IMR-90 (cell line): ENCODE results near the gene TMEM117. TPM values are rescaled to one million over a fixed set of nuclear protein-coding genes. Genes with fewer than 3 reads are reported as not detected.

Experiments used
- ATAC-seq: fragments of 200-7000 bp; cut with Tn5 transposase; 2 replicates; pipeline ENCODE4 v1.9.1; 2020; ENCODE audit warnings: low read depth, mild to moderate bottlenecking, moderate library complexity
- BruUV-seq: library from RNA; stranded (reverse); fragments of 400-500 nt; replicated peaks from 2 replicates; lab custom pipeline; 2021; lab: Mats Ljungman, UMichigan
- CTCF ChIA-PET: fragments of 300-600 bp; formaldehyde crosslinking; extraction: SDS; loops from one replicate; lab custom pipeline; 2021; ENCODE audit warnings: antibody characterized with exemption; lab: Yijun Ruan, JAX
- POLR2A ChIA-PET: fragments of 300-600 bp; sonication (Branson Sonifier 250); formaldehyde crosslinking; loops from one replicate; lab custom pipeline; 2022; ENCODE audit warnings: antibody characterized with exemption; ENCODE audit not compliant: unreplicated experiment; lab: Charles Lee
- DNase-seq: peaks from one replicate; pipeline ENCODE4 v3.0.0; 2013
- H2AFZ ChIP-seq: replicated peaks from 2 replicates; pipeline ENCODE3; 2013; ENCODE audit warnings: low read length, mild to moderate bottlenecking; ENCODE audit not compliant: poor library complexity
- H2AK5ac ChIP-seq: 2 replicates; pipeline ENCODE4 v1.6.1; 2013; ENCODE audit warnings: low read depth, low read length, inconsistent platforms
- H2AK9ac ChIP-seq: replicated peaks from 2 replicates; pipeline ENCODE3; 2013; ENCODE audit warnings: mild to moderate bottlenecking, low read depth, low read length, moderate library complexity; ENCODE audit not compliant: poor library complexity
- H2BK120ac ChIP-seq: 2 replicates; pipeline ENCODE4 v1.6.1; 2013; ENCODE audit warnings: low read depth, low read length, inconsistent platforms
- H2BK15ac ChIP-seq: 3 replicates; pipeline ENCODE4 v1.6.1; 2013; ENCODE audit warnings: low read depth, low read length, inconsistent platforms
- H2BK20ac ChIP-seq: 2 replicates; pipeline ENCODE4 v1.6.1; 2013; ENCODE audit warnings: low read depth, mild to moderate bottlenecking, inconsistent platforms, low read length, moderate library complexity
- H2BK5ac ChIP-seq: 2 replicates; pipeline ENCODE4 v1.6.1; 2013; ENCODE audit warnings: mild to moderate bottlenecking, low read depth, low read length, inconsistent platforms; ENCODE audit not compliant: poor library complexity, severe bottlenecking
- H3K14ac ChIP-seq: replicated peaks from 2 replicates; pipeline ENCODE4 v1.6.1; 2013; ENCODE audit warnings: low read depth, low read length, inconsistent platforms
- H3K18ac ChIP-seq: 2 replicates; pipeline ENCODE4 v1.6.1; 2013; ENCODE audit warnings: low read depth, low read length, control low read depth
- H3K23ac ChIP-seq: 2 replicates; pipeline ENCODE4 v1.6.1; 2013; ENCODE audit warnings: low read depth, low read length, inconsistent platforms
- H3K27ac ChIP-seq: 2 replicates; pipeline ENCODE4 v1.5.1; 2013; ENCODE audit warnings: mild to moderate bottlenecking, control low read depth, low read length; ENCODE audit not compliant: insufficient read depth
- H3K27me3 ChIP-seq: 2 replicates; pipeline ENCODE4 v1.6.1; 2013; ENCODE audit warnings: low read length; ENCODE audit not compliant: control insufficient read depth, insufficient read depth
- H3K36me3 ChIP-seq: 2 replicates; pipeline ENCODE4 v1.6.1; 2013; ENCODE audit warnings: low read length, mixed read lengths; ENCODE audit not compliant: control insufficient read depth, insufficient read depth
- H3K4ac ChIP-seq: 2 replicates; pipeline ENCODE4 v1.6.1; 2013; ENCODE audit warnings: low read depth, low read length, inconsistent platforms
- H3K4me1 ChIP-seq: 2 replicates; pipeline ENCODE4 v1.6.1; 2013; ENCODE audit warnings: low read length, mixed read lengths; ENCODE audit not compliant: control insufficient read depth, insufficient read depth
- H3K4me2 ChIP-seq: 2 replicates; pipeline ENCODE4 v1.6.1; 2013; ENCODE audit warnings: low read depth, mild to moderate bottlenecking, control low read depth, low read length, moderate library complexity
- H3K4me3 ChIP-seq: 2 replicates; pipeline ENCODE4 v1.5.1; 2013; ENCODE audit warnings: low read depth, mild to moderate bottlenecking, control low read depth, low read length, moderate library complexity; ENCODE audit not compliant: insufficient read depth
- H3K56ac ChIP-seq: 2 replicates; pipeline ENCODE4 v1.6.1; 2013; ENCODE audit warnings: low read length, inconsistent platforms; ENCODE audit not compliant: insufficient read depth; ENCODE audit errors: extremely low read depth
- H3K79me1 ChIP-seq, 2 experiments: 2 replicates each; pipeline ENCODE4 v1.6.1; 2013; ENCODE audit warnings: low read length in 2 of 2, inconsistent platforms in 1 of 2, low read depth in 1 of 2
- H3K9ac ChIP-seq: 2 replicates; pipeline ENCODE4 v1.6.1; 2013; ENCODE audit warnings: low read depth, low read length, control low read depth
- H3K9me1 ChIP-seq: 2 replicates; pipeline ENCODE4 v1.6.1; 2013; ENCODE audit warnings: low read length, inconsistent platforms; ENCODE audit not compliant: insufficient read depth
- H3K9me3 ChIP-seq: 2 replicates; pipeline ENCODE4 v1.6.1; 2013; ENCODE audit warnings: low read length; ENCODE audit not compliant: control insufficient read depth, insufficient read depth
- H4K20me1 ChIP-seq: 2 replicates; pipeline ENCODE4 v1.6.1; 2013; ENCODE audit warnings: low read length, inconsistent platforms; ENCODE audit not compliant: insufficient read depth
- H4K5ac ChIP-seq: 2 replicates; pipeline ENCODE4 v1.6.1; 2013; ENCODE audit warnings: mild to moderate bottlenecking, low read depth, low read length, control low read depth
- H4K8ac ChIP-seq, 2 experiments: 2 replicates each; pipeline ENCODE4 v1.6.1; 2013; ENCODE audit warnings: low read depth in 2 of 2, low read length in 2 of 2, control low read depth in 1 of 2, inconsistent platforms in 1 of 2
- H4K91ac ChIP-seq: 2 replicates; pipeline ENCODE4 v1.6.1; 2013; ENCODE audit warnings: low read depth, low read length, inconsistent platforms; ENCODE audit not compliant: insufficient read depth
- BHLHE40 ChIP-seq: fragments of 150-350 bp; IDR thresholded peaks from 2 replicates; pipeline ENCODE4 v1.6.1; 2016; ENCODE audit warnings: mild to moderate bottlenecking, low read depth, low read length
- CHD1 ChIP-seq: IDR thresholded peaks from 2 replicates; pipeline ENCODE4 v1.6.1; 2012; ENCODE audit warnings: low read depth, low read length, improper control_type of control experiment
- FOS ChIP-seq: fragments of 150-350 bp; IDR thresholded peaks from 2 replicates; pipeline ENCODE4 v1.6.1; 2016; ENCODE audit warnings: low read depth, low read length
- RCOR1 ChIP-seq: IDR thresholded peaks from 2 replicates; pipeline ENCODE4 v1.6.1; 2012; ENCODE audit warnings: mild to moderate bottlenecking, low read length, improper control_type of control experiment; ENCODE audit not compliant: insufficient replicate concordance
- SMC3 ChIP-seq: fragments of 150-350 bp; IDR thresholded peaks from 2 replicates; pipeline ENCODE4 v1.6.1; 2016; ENCODE audit warnings: low read depth, mild to moderate bottlenecking, antibody characterized with exemption, low read length, moderate library complexity
- WGBS, 2 experiments: methylation state at CpG; one replicate each; pipeline versions ENCODE4 v1.1.5 to v1.1.7; 2013; ENCODE audit warnings: missing lambda C conversion rate in 2 of 2; ENCODE audit not compliant: insufficient read length in 1 of 2; ENCODE audit errors: extremely low coverage in 2 of 2; 5-methylcytosine and 5-hydroxymethylcytosine counted together
- dilution Hi-C: fragments of 300-500 bp; cut with HindIII; formaldehyde crosslinking; loops from one replicate; pipeline ENCODE4 v1.14.3; 2018; ENCODE audit warnings: low sequenced_read_pairs; ENCODE audit not compliant: unreplicated experiment
- in situ Hi-C: fragments of 300-500 bp; cut with MboI; formaldehyde crosslinking; loops from 3 replicates; pipeline ENCODE4 v1.14.3; 2019; ENCODE audit warnings: low sequenced_read_pairs, inconsistent platforms, mixed read lengths
- intact Hi-C: fragments of 100-400 bp; cut with micrococcal nuclease; formaldehyde crosslinking; loops from 2 replicates; pipeline ENCODE4 v1.10.0; 2022
- polyA plus RNA-seq, 3 experiments: library from polyadenylated mRNA; depleted of rRNA; stranded (reverse); fragments of >200 nt; gene quantifications; 2 replicates each; pipeline ENCODE4 v1.2.3, GENCODE V29; 2012; ENCODE audit warnings: low replicate concordance in 1 of 3
- total RNA-seq: library from RNA; depleted of rRNA; stranded (reverse); fragments of >200 nt; gene quantifications from 2 replicates; pipeline ENCODE4 v1.2.3, GENCODE V29; 2012
- TF ChIP-seq, protein P1 (sequence below): fragments of 150-350 bp; IDR thresholded peaks from 2 replicates; pipeline ENCODE4 v1.6.1; 2016; ENCODE audit warnings: low read depth, mild to moderate bottlenecking, low read length, moderate library complexity, borderline replicate concordance

TMEM117 gene
- total and polyA plus RNA-seq, 2 of the 4 experiments (the other 2 are of a cell fraction) = 8.7 to 21.0 TPM

DNA sequence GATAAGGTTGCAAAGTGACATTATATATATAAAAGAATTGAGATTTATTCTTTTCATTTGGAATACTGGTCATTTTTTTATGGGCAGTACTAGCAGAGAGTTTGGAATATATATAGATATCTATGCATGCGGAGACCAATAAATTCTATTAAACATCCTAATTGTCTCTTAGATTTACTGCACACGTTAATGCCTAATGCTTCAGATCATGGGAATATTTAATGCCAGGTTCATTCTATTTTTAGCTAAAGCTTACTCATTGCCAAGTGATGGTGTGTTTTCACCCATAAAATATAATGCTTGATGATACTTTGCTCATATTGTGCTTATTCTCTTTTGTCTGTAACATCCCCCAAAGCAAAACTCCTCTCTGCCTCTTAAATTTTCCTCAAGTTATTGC lies 264.4 kb downstream of the TMEM117 start:
- H4K5ac ChIP-seq = no peak overlapping the region
- no TSS peak for BruUV-seq
- no peak overlapping the region for H4K8ac ChIP-seq
- no peak overlapping the region for H2AFZ ChIP-seq
- H3K4me2 ChIP-seq = no peak overlapping the region
- H3K9ac ChIP-seq = no peak overlapping the region
- no peak overlapping the region for H2AK5ac ChIP-seq
- no peak overlapping the region for H3K4me3 ChIP-seq
- H3K56ac ChIP-seq = no peak overlapping the region
- no peaks in the 10 kb centered on the region for H3K36me3 ChIP-seq
- in situ Hi-C loops (no loop called here), intact Hi-C loops (no loop called here), dilution Hi-C loops (no loop called here)
- H4K91ac ChIP-seq = no peak overlapping the region
- ATAC-seq (no peak), DNase-seq (no peak)
- H4K20me1 ChIP-seq = no peaks in the 10 kb centered on the region
- H2AK9ac ChIP-seq = no peak overlapping the region
- no peaks in the 10 kb centered on the region for H3K27me3 ChIP-seq
- TF ChIP-seq CHD1 (no peak), BHLHE40 (no peak), SMC3 (no peak), RCOR1 (no peak), FOS (no peak)
- TF ChIP-seq, protein P1, sequence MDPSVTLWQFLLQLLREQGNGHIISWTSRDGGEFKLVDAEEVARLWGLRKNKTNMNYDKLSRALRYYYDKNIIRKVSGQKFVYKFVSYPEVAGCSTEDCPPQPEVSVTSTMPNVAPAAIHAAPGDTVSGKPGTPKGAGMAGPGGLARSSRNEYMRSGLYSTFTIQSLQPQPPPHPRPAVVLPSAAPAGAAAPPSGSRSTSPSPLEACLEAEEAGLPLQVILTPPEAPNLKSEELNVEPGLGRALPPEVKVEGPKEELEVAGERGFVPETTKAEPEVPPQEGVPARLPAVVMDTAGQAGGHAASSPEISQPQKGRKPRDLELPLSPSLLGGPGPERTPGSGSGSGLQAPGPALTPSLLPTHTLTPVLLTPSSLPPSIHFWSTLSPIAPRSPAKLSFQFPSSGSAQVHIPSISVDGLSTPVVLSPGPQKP = no peak
- ChIA-PET CTCF (no interaction called here), POLR2A (no interaction called here)
- no peaks in the 10 kb centered on the region for H3K4me1 ChIP-seq
- H2BK120ac ChIP-seq = no peak overlapping the region
- H3K18ac ChIP-seq = no peak overlapping the region
- H3K9me3 ChIP-seq = no peaks in the 10 kb centered on the region
- no peaks in the 10 kb centered on the region for H3K79me1 ChIP-seq
- H3K14ac ChIP-seq = no peak overlapping the region
- H2BK15ac ChIP-seq = no peak overlapping the region
- no peak overlapping the region for H3K27ac ChIP-seq
- no peak overlapping the region for H3K23ac ChIP-seq
- no peak overlapping the region for H2BK20ac ChIP-seq
- H3K4ac ChIP-seq = no peak overlapping the region
- no peak overlapping the region for H2BK5ac ChIP-seq
- H3K9me1 ChIP-seq = no peaks in the 10 kb centered on the region
- no CpG with 5 or more reads among the region's 2 CpGs for WGBS, 2 experiments
